GM12878 (cell line): ENCODE results near the gene CSNK1G3.

Experiments used
- HDGF ChIP-seq: fragments of 450-650 bp; IDR thresholded peaks from 2 replicates; pipeline ENCODE4 v1.6.1; 2016; ENCODE audit warnings: antibody characterized with exemption
- SRF ChIP-seq, 2 experiments: IDR thresholded peaks; 2 replicates each; pipeline ENCODE4 v1.6.1; 2011; ENCODE audit warnings: low read depth in 2 of 2, low read length in 2 of 2, mild to moderate bottlenecking in 1 of 2, moderate library complexity in 1 of 2

GRCh38 chr5:123500471-123500870 lies 11.5 kb upstream of the CSNK1G3 start:
- no peak for TF ChIP-seq HDGF
- TF ChIP-seq SRF (IDR thresholded peaks at IDR 0.05; ENCODE audit: low read depth in 2 of 2, low read length in 2 of 2) = no peak
